Measurements from ENCODE around the gene DCBLD2. TPM values are rescaled to one million over a fixed set of nuclear protein-coding genes. Genes with fewer than 3 reads are reported as not detected.

The DCBLD2 gene
- total RNA-seq, 1 experiment from 2014 or later: 48.0 TPM

DNA sequence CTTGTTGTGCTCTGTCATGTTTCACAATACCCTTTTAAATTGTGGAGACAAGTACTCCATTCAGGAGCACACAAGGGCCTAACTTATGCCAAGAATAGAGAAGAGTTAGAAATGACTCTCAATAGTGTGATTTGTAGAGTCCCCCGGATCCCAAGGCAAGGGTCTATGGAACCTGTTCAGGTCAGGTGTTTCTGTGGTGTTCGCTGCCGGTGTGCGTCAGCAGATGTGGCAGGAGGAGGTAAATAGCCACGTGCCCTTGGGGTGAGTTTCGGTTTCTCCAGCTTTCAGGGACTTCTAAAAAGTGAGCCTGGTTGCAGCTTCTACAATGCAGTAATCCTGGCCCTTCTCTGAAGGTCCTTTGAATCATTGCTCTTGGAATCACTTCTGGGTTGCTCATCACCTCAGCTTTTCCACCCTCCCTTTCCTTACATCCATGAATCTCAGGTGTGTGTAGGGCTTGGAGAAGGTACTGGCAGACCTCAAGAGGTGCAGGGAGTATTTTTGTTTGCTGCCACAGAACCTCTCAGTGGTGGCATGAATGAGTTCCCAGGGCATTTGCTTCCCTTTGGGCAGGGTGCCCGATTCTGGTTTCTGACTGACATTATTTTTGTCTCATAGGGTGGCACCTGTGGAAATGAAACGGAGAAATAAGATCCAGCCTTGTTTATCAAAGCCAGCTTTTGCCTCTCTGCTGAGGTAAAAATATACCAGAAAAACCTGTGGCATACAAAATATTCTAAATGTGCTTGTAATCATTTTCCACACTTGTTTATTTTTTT is 131.0 kb downstream of the DCBLD2 start:
- no peaks in the 10 kb centered on the region for H3K9me3 ChIP-seq (ENCODE audit: control insufficient read depth, low read depth, low read length)
- H4K8ac ChIP-seq (replicated peaks; ENCODE audit: insufficient read length, low read depth, low read length): no peak overlapping the region
- H3K27me3 ChIP-seq (ENCODE audit: insufficient read depth, low read length): no peaks in the 10 kb centered on the region
- Mint-ChIP-seq H3K4me3 (no peak overlapping the region), H3K27me3 (ENCODE audit: low read depth) (no peaks in the 10 kb centered on the region), H3K36me3 (ENCODE audit: insufficient read depth in 1 of 3, low read depth in 3 of 3) (no peaks in the 10 kb centered on the region), H3K9me3 (no peaks in the 10 kb centered on the region), H3K4me1 (peaks cover 3 to 5% of the 10 kb centered on the region in 2 experiments; a peak in 2 of 4 replicates), H3K27ac (peak overlapping the region in 2 of 3 experiments; percentile 6 to 51; a peak in 3 of 7 replicates)
- H4K20me1 ChIP-seq (ENCODE audit: control insufficient read depth, insufficient read depth, insufficient read length): no peaks in the 10 kb centered on the region
- H3K4me2 ChIP-seq (ENCODE audit: insufficient read depth, insufficient read length, low read length): no peak overlapping the region
- no peak overlapping the region for H2BK15ac ChIP-seq (ENCODE audit: low read depth, low read length)
- no peaks in the 10 kb centered on the region for H3K79me2 ChIP-seq (ENCODE audit: insufficient read depth, low read length)
- no peak overlapping the region for H3K4ac ChIP-seq (ENCODE audit: low read depth, low read length)
- WGBS (ENCODE audit: extremely low coverage, insufficient read length, low lambda C conversion rate): no CpG with 5 or more reads among the region's 8 CpGs
- DNase-seq: no peak
- H2BK120ac ChIP-seq (ENCODE audit: low read depth, low read length, poor library complexity, severe bottlenecking): no peak overlapping the region
- no peak overlapping the region for H3K18ac ChIP-seq (ENCODE audit: insufficient read length, low read depth, low read length)
- H2BK20ac ChIP-seq (ENCODE audit: low read depth, low read length, poor library complexity, severe bottlenecking): no peak overlapping the region
- H3K79me1 ChIP-seq (ENCODE audit: insufficient read depth, low read depth, low read length, poor library complexity, severe bottlenecking): no peaks in the 10 kb centered on the region
- H3K4me1 ChIP-seq (ENCODE audit: insufficient read depth, low read length): no peaks in the 10 kb centered on the region
- H3K23me2 ChIP-seq (ENCODE audit: insufficient read length, low read depth, low read length, poor library complexity, severe bottlenecking): no peaks in the 10 kb centered on the region
- no peak overlapping the region for H4K91ac ChIP-seq (ENCODE audit: insufficient read length, low read depth, low read length)
- H2BK5ac ChIP-seq (ENCODE audit: insufficient read length, low read length): no peak overlapping the region
- H2AK5ac ChIP-seq (ENCODE audit: insufficient read length, low read length): no peak overlapping the region
- H2AFZ ChIP-seq (ENCODE audit: low read length): no peak overlapping the region
- no peak overlapping the region for H4K5ac ChIP-seq (ENCODE audit: insufficient read length, low read depth, low read length)
- H3K23ac ChIP-seq (ENCODE audit: insufficient read length, low read depth, low read length): no peak overlapping the region
- no peak overlapping the region for H3T11ph ChIP-seq (ENCODE audit: low read length)
- TF ChIP-seq CTCF (conservative IDR thresholded peaks at IDR 0.05): no peak
- no peak overlapping the region for H2BK12ac ChIP-seq (ENCODE audit: insufficient read length, low read depth, low read length)
- H3K56ac ChIP-seq (ENCODE audit: insufficient read length, low read depth, low read length): no peak overlapping the region
- H3K14ac ChIP-seq (ENCODE audit: insufficient read depth, low read length): no peak overlapping the region
- H3K27ac ChIP-seq (ENCODE audit: insufficient read length, low read depth, low read length): no peak overlapping the region
- no peak overlapping the region for H3K9ac ChIP-seq (ENCODE audit: extremely low read depth, insufficient read length, low read length)
